Thyroid gland (tissue), 4 donors: ENCODE results near the gene GLYATL1B. TPM values are rescaled to one million over a fixed set of nuclear protein-coding genes. Genes with fewer than 3 reads are reported as not detected.
"Not testable (repeated sequence)": the region's sequence is repeated elsewhere in the genome, so short reads cannot be mapped to it uniquely, and the experiment has no call there.

ENCODE experiments used
- DNase-seq, 2 donors: peaks; one replicate each; pipeline ENCODE4 v3.0.0-alpha.2; 2019
- H3K27ac ChIP-seq, 3 donors: fragments of 200-600 bp; sonication (generic); 1 replicate in 2 of 3; 2 replicates in 1 of 3; pipeline ENCODE4 v1.5.1; 2016 to 2019; ENCODE audit warnings: mild to moderate bottlenecking in 1 of 3, moderate library complexity in 1 of 3
- H3K27me3 ChIP-seq: fragments of 200-600 bp; sonication (generic); one replicate; pipeline ENCODE4 v1.5.1; 2019
- H3K36me3 ChIP-seq, 2 donors: fragments of 200-600 bp; sonication (generic); one replicate each; pipeline ENCODE4 v1.5.1; 2016 to 2019
- H3K4me1 ChIP-seq, 2 donors: fragments of 200-600 bp; sonication (generic); one replicate each; pipeline ENCODE4 v1.5.1; 2017 to 2019
- H3K4me3 ChIP-seq, 3 donors: fragments of 200-600 bp; sonication (generic); replicated peaks in 1 of 3; 1 replicate in 2 of 3; 2 replicates in 1 of 3; pipeline ENCODE4 v1.5.1; 2016; ENCODE audit warnings: mild to moderate bottlenecking in 1 of 3
- H3K9me3 ChIP-seq: fragments of 200-600 bp; sonication (generic); one replicate; pipeline ENCODE4 v1.5.1; 2017
- POLR2A ChIP-seq, 2 donors: fragments of 450-650 bp; IDR thresholded peaks; one replicate each; pipeline ENCODE4 v1.6.1; 2017; ENCODE audit warnings: antibody characterized with exemption in 2 of 2, mild to moderate bottlenecking in 2 of 2, moderate library complexity in 1 of 2
- WGBS, 2 donors: methylation state at CpG; one replicate each; pipeline ENCODE4 v1.1.5; 2017; 5-methylcytosine and 5-hydroxymethylcytosine counted together
- intact Hi-C: fragments of 100-400 bp; cut with DNase I; formaldehyde crosslinking; loops from one replicate; pipeline ENCODE4 v1.15.1; 2023
- total RNA-seq, 4 donors: library from RNA; depleted of rRNA; stranded (reverse); fragments of >200 nt; gene quantifications; one replicate each; pipeline ENCODE4 v1.2.3, GENCODE V29; 2016
- TF ChIP-seq, protein P1 (sequence below), 6 experiments: fragments of 200-600 bp in 3 of 6; fragments of 450-650 bp in 3 of 6; sonication (generic) in 3 of 6; IDR thresholded peaks; one replicate each; pipeline ENCODE4 v1.5.1; 2016 to 2019; ENCODE audit warnings: antibody characterized with exemption in 6 of 6, mild to moderate bottlenecking in 2 of 6, inconsistent platforms in 1 of 6, moderate library complexity in 1 of 6

GLYATL1B gene
- total RNA-seq, 4 donors from 2014 or later: not detected

DNA sequence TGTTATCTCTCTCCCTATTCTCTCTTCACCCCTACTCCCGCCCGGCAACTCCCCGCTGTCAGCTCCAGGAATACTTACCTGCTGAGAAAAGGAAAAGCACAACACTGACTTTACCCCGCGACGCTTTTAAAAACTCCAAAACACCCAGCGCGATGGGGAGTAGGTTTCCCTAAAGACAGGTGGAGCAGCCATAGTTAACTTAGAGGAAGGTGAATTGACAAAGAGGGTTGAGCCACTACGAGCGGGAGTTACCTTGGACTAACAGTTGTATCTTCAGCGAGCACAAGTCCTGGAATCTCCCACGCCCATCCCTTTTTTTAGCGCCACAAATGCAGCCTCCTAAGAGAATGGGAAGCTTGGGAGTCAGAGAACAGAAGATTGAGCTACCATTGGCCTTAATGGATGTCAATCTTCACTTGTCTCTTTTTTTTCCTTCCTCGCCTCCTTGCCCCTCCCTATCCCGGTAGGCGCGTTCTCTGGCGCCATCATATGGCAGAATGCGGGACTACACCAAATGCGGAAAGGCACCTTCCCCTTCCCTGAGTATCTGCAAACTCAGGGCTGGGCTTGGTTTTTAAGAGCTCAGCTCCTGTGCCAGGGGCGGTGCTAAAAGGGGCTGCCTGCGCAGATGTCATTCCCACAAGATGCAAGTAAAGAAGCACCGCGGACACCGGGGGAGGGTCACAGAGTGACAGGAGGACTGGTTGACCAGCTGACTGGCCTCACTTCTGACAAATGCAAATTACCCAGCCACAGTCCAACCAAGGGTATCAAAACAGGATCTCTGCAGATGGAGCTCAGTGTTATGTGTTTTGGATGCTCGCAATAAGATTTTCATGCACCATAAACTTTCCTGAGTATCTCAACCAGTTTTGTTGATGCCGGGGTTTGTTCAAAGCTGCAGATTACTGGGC is 27.7 kb upstream of the GLYATL1B start:
- 7 to 8% methylated on average over 27 of the region's 27 CpGs for WGBS, 2 donors

DNA sequence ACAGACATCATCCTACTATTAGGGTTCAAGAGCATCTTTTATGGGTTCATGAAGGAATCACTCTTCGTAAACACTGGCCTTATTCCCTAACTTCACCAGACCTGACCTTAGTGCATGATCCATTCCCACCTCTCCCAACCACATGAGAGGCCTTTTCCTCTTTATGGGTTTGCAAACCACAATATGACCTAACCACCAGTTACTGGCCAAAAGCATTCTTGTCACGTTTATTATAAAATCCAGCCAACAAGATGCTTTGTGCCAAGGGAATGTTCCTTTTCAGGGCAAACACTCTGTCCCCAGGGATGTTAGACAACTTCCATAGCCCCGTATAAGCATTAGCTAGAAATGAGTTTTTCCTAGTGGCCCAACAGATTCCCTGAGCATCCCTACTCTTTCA is 26.0 kb upstream of the GLYATL1B start:
- H3K4me3 ChIP-seq, H3K36me3 ChIP-seq, intact Hi-C loops, H3K27ac ChIP-seq, DNase-seq, H3K4me1 ChIP-seq, H3K9me3 ChIP-seq, H3K27me3 ChIP-seq: not testable (repeated sequence)
- 68 to 69% methylated on average over 3 of the region's 3 CpGs for WGBS, 2 donors

More for the DNA sequence above, 27.7 kb upstream of the GLYATL1B start:
- H3K27me3 ChIP-seq, H3K4me1 ChIP-seq, H3K4me3 ChIP-seq, H3K27ac ChIP-seq, H3K9me3 ChIP-seq, H3K36me3 ChIP-seq, intact Hi-C loops: not testable (repeated sequence)
- DNase-seq: peak; percentile 32 to 53
- TF ChIP-seq, protein P1, sequence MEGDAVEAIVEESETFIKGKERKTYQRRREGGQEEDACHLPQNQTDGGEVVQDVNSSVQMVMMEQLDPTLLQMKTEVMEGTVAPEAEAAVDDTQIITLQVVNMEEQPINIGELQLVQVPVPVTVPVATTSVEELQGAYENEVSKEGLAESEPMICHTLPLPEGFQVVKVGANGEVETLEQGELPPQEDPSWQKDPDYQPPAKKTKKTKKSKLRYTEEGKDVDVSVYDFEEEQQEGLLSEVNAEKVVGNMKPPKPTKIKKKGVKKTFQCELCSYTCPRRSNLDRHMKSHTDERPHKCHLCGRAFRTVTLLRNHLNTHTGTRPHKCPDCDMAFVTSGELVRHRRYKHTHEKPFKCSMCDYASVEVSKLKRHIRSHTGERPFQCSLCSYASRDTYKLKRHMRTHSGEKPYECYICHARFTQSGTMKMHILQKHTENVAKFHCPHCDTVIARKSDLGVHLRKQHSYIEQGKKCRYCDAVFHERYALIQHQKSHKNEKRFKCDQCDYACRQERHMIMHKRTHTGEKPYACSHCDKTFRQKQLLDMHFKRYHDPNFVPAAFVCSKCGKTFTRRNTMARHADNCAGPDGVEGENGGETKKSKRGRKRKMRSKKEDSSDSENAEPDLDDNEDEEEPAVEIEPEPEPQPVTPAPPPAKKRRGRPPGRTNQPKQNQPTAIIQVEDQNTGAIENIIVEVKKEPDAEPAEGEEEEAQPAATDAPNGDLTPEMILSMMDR (IDR thresholded peaks at IDR 0.05): peak in 5 of 6 experiments; percentile 16 to 70 (median 47)

DNA sequence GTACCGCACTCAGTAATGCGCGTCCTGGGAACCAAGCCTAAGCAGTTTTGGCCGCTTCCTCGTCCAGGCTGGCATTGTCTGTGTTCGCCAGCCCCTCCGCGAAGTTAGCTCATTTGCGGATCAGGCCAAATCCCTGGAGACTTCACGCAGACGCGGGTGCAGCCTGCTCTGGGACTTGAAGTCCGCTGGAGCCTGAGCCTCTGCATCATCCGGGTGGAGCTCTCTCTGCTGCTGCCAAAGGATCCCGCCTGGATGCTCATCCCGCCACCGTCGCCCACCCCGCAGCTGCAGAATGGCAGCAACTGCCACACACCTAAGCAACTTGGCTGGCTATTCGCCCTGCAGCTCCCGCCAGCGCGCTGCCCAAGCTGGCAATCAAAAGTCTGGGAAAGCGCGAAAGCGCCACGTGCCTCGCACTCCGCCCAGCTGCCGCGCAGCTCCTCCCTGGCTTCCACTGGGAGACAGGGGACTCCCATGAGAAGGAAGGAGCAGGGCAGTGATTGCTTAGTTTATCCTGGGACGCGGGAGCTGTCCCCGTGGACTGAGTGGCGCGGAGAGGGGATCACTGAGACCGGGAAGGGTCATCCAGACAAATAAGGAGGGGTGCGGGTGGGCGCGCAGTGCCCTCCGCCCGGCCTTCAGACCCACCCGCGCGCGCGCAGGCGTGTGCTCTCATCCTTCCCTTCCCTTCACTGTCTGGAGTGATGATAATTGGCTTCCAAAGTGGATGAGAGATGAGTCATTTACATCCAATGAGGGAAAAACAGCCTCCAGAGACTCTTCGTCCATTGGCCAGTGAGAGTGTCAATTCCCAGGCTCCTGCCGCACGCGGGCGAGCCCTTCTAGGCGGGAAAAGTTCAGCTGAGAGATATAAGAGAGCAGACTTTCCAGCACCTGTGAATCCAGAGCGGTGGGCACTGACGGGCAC is 23.2 kb upstream of the GLYATL1B start:
- no peaks in the 10 kb centered on the region for H3K9me3 ChIP-seq
- H3K27me3 ChIP-seq: no peaks in the 10 kb centered on the region
- TF ChIP-seq, protein P1 (IDR thresholded peaks at IDR 0.05): no peak
- no peak for DNase-seq
- no peak overlapping the region for H3K27ac ChIP-seq
- no peak overlapping the region for H3K4me3 ChIP-seq
- WGBS, 2 donors: 49 to 64% methylated on average over 37 to 46 of the region's 56 CpGs
- no peaks in the 10 kb centered on the region for H3K4me1 ChIP-seq
- intact Hi-C loops: no loop called here
- H3K36me3 ChIP-seq: no peaks in the 10 kb centered on the region

DNA sequence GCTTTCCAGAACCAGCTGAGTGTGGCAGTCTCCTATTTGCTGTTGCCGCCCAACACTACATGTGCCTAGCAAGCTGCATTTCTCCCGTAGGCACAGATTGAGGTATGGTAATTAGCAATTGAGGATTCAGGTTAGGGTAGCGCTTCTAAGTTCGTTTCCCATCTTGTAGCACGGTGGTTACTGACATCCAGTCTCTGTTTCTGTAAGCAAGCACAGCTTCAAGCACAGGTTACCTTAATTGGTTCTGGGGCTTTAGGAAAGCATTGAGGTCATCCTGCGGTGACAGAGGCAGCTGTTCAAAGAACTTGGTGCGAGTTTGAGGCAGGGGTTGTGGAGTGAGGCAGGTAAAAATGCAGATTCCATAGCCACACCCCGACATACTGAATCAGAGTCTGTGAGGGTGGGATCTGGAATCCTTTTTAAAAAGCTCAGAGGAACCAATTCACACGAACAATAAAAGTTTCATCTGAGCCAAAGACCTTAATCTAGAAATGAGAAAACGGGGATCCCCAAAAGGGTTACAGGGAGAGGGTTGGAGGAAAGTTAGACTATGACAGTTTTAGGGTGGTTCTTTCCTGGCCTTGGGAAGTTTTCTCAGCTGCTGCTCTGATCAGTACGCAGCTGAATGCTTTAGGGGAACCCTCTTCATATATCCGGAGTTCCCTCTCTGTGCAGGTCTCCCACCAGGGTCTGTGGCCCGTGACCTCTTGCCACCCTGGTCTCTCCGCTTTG is 21.9 kb upstream of the GLYATL1B start:
- H3K4me3 ChIP-seq, H3K4me1 ChIP-seq, intact Hi-C loops, H3K27ac ChIP-seq, DNase-seq, H3K9me3 ChIP-seq, H3K27me3 ChIP-seq, H3K36me3 ChIP-seq: not testable (repeated sequence)
- 74 to 84% methylated on average over 14 of the region's 14 CpGs for WGBS, 2 donors

DNA sequence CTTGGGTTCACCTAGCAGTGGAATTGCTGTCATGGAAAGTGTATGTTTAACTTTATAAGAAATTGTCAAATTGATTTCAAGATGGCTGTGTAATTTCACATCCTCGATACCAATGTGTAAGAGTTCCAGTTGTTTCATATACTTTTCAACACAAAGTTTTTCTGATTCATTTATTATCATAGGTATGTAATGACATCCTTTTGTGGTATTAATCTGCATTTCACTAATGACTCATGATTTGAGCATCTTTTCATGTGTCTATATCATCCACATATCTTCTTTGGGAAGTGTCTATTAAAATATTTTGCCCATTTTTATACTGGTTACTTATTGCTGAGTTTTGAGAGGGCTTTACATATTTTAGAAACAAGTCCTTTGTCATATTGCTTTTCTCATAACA is 17.0 kb upstream of the GLYATL1B start:
- Histone ChIP-seq H3K4me1 (no peaks in the 10 kb centered on the region), H3K4me3 (no peak overlapping the region), H3K36me3 (no peaks in the 10 kb centered on the region), H3K9me3 (no peaks in the 10 kb centered on the region), H3K27me3 (no peaks in the 10 kb centered on the region), H3K27ac (no peak overlapping the region)
- DNase-seq: no peak
- 83 to 87% methylated on average over 1 of the region's 1 CpG for WGBS, 2 donors
- TF ChIP-seq, protein P1 (IDR thresholded peaks at IDR 0.05): no peak
- TF ChIP-seq POLR2A (IDR thresholded peaks at IDR 0.05): no peak
- intact Hi-C loops: no loop called here
